Stomach (tissue), 4 donors: ENCODE results near the gene E2F2.

Experiments used
- EP300 ChIP-seq: sonication (generic); formaldehyde crosslinking; IDR thresholded peaks from one replicate; pipeline ENCODE4 v1.6.1; 2017; ENCODE audit warnings: antibody characterized with exemption
- POLR2A ChIP-seq, 4 donors: fragments of 450-650 bp; IDR thresholded peaks; one replicate each; pipeline ENCODE4 v1.6.1; 2016; ENCODE audit warnings: antibody characterized with exemption in 4 of 4, control low read depth in 2 of 4, mild to moderate bottlenecking in 1 of 4, moderate library complexity in 1 of 4
- POLR2AphosphoS5 ChIP-seq, 3 donors: sonication (generic); formaldehyde crosslinking; IDR thresholded peaks; one replicate each; pipeline ENCODE4 v1.6.1; 2016; ENCODE audit warnings: antibody characterized with exemption in 3 of 3
- TF ChIP-seq, protein P1 (sequence below), 7 experiments: fragments of 450-650 bp in 4 of 7; fragments of 200-600 bp in 3 of 7; sonication (generic) in 3 of 7; IDR thresholded peaks; one replicate each; pipeline ENCODE4 v1.5.1; 2016 to 2019; ENCODE audit warnings: antibody characterized with exemption in 7 of 7, control low read depth in 2 of 7, mild to moderate bottlenecking in 1 of 7

DNA sequence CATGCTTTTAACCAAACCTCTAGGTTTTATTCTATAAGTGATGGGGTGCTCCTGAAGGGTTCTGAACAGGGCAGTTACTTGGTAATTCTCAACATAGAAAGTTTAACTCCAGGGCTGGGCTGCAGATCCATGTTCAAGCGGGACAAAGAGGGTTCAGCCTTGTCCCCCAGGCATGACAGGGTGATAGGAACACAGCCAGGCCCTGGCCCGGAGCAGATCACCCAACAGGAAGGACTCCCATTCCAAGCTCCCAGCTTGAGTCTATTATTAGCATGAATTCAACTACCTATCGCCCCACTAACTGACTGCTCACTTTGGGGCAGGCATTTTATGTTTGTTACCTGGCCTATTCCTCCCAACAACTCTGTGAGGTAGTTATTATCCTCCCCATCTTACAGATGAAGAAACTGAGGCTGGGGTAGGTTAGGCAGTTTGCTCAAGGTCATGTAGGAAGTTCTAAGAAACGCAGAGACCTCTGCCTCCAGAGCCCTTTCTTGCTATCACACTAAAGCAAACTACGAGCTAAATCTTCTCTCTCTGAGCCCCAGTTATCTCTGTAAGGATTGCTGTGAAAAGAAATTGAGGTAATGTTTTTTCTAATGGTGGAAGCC lies 61.6 kb downstream of the E2F2 start:
- TF ChIP-seq POLR2AphosphoS5 (IDR thresholded peaks at IDR 0.05) (no peak), POLR2A (IDR thresholded peaks at IDR 0.05) (no peak), EP300 (no peak)
- TF ChIP-seq, protein P1, sequence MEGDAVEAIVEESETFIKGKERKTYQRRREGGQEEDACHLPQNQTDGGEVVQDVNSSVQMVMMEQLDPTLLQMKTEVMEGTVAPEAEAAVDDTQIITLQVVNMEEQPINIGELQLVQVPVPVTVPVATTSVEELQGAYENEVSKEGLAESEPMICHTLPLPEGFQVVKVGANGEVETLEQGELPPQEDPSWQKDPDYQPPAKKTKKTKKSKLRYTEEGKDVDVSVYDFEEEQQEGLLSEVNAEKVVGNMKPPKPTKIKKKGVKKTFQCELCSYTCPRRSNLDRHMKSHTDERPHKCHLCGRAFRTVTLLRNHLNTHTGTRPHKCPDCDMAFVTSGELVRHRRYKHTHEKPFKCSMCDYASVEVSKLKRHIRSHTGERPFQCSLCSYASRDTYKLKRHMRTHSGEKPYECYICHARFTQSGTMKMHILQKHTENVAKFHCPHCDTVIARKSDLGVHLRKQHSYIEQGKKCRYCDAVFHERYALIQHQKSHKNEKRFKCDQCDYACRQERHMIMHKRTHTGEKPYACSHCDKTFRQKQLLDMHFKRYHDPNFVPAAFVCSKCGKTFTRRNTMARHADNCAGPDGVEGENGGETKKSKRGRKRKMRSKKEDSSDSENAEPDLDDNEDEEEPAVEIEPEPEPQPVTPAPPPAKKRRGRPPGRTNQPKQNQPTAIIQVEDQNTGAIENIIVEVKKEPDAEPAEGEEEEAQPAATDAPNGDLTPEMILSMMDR (IDR thresholded peaks at IDR 0.05), result no peak
